RWPE1 (cell line): Measurements from ENCODE around the gene DUSP21.

Experiments used
- CTCF ChIA-PET: fragments of 350-600 bp; sonication (Branson Sonifier 250); formaldehyde crosslinking; extraction: SDS; loops from one replicate; lab custom pipeline; 2021; lab: Yijun Ruan, JAX
- POLR2A ChIA-PET: fragments of 400-600 bp; formaldehyde crosslinking; extraction: SDS; loops from one replicate; lab custom pipeline; 2020; ENCODE audit warnings: antibody characterized with exemption; ENCODE audit not compliant: low non-redundant PET; lab: Yijun Ruan, JAX
- DNase-seq: peaks from one replicate; pipeline ENCODE4 v3.0.0; 2012; ENCODE audit warnings: low spot score
- H3K27ac ChIP-seq: fragments of 450-650 bp; 2 replicates; pipeline ENCODE4 v1.5.1; 2017
- TF ChIP-seq, protein P1 (sequence below): fragments of 450-650 bp; conservative IDR thresholded peaks from 2 replicates; pipeline ENCODE4 v1.5.1; 2017; ENCODE audit warnings: low read depth, mild to moderate bottlenecking

DUSP21 gene

DNA sequence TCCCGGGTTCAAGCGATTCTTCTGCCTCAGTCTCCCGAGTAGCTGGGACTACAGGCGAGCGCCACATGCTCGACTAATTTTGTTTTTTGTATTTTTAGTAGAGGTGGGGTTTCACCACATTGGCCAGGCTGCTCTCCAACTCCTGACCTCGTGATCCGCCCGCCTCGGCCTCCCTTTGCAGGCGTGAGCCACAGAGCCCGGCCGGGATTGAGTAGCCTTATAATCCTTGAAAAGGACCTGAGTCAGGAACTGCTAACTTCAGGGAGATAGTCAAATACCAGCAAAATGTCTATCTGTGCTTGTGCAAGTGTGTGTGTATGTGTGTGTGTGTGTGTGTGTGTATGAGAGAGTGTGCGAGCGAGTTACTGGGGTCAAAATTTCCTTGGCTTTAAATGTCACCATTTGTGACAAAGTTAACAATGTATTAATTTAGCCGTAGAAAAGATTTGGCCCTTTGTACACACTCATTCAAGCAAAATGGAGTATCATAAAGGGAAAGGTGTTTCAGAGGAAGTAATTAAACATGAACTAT is 27.4 kb downstream of the DUSP21 start:
- ChIA-PET CTCF (no interaction called here), POLR2A (no interaction called here)
- TF ChIP-seq, protein P1, sequence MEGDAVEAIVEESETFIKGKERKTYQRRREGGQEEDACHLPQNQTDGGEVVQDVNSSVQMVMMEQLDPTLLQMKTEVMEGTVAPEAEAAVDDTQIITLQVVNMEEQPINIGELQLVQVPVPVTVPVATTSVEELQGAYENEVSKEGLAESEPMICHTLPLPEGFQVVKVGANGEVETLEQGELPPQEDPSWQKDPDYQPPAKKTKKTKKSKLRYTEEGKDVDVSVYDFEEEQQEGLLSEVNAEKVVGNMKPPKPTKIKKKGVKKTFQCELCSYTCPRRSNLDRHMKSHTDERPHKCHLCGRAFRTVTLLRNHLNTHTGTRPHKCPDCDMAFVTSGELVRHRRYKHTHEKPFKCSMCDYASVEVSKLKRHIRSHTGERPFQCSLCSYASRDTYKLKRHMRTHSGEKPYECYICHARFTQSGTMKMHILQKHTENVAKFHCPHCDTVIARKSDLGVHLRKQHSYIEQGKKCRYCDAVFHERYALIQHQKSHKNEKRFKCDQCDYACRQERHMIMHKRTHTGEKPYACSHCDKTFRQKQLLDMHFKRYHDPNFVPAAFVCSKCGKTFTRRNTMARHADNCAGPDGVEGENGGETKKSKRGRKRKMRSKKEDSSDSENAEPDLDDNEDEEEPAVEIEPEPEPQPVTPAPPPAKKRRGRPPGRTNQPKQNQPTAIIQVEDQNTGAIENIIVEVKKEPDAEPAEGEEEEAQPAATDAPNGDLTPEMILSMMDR: no peak
- H3K27ac ChIP-seq: no peak overlapping the region
- DNase-seq: no peak

DNA sequence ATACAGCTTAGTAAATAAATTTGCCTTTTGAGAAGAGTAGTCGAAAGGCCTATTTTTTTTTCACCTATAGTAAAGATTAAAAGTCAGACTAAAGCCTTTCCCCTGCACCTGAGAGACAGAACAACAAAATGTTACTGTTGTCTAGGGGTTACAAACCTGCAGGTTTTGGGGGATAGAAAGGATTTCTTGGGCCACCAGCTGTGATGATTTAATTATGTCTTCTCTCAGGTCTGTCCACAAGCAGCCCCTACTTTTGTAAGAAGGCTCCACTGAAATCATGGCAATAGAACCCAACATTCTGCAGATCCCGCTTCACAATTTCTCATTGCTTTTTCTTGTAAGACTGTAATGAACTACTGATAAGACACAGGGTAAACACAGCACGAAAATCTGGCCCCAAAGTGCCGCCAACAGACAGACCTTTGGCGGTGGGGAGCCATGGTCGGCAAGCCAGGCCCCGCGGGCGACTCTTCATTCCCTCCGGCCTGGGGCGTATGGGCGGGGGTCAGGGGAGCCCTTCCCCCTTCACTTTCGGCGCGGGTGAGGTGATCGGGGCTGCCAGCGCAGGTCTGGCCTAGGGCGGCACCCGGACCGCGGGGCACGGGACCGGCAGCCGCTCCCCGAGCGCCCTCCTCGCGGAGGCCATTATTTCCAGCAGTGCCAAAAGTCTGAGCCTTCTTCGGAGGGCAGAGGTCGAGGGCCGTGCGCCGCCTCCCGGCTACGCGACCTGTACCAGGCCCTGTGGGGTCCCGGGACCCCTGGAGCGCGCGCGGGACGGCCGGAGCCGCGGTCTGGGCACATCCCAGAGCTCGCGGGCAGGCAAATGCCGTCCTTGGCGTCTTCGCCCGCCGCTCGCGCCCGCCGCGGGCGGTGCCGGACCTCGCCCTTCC is 28.4 kb downstream of the DUSP21 start:
- peak overlapping the region; percentile 92 for H3K27ac ChIP-seq
- no peak for DNase-seq
- POLR2A ChIA-PET: interaction anchor here (1.0 kb wide), 1 partner anchor 78 kb away, joined by 5 read pairs; no protein-coding TSS in a partner anchor
- TF ChIP-seq, protein P1: no peak
- CTCF ChIA-PET: no interaction called here

DNA sequence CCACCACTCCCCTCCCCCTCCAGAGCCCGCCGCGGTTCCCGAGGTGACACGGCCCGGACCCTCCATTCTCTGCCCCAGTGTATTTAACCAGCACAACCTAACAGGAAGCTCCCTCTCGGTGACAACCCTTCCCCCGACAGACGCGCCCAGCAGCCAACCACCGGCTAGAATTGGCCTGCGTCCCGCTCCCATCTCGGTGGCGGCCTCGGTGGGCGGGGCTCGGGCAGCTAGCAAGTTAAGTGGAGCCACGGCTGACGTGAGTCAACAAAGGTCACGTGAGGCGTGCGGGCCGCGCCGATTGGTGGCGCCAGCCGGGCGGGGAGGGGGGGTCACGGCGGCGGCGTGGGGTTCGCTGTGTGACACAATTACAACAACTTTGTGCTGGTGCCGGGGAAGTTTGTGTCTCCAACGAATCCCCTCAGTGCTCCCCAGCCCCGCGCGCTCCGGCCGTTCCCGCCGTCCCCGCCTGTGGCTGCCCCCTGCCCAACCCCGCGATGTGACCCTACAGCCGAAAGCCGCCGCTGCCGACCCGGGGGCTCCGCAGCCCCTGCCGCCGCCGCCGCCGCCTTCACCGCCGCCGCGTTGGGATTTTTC is 29.1 kb downstream of the DUSP21 start, which contains the start of gene KDM6A:
TSS of gene KDM6A (plus strand) at position 368 of the 594 bp plus-strand sequence. CDS start 364 bp downstream, outside the sequence.
- DNase-seq: peak; percentile 94
- peak within 1 kb of the TSS; percentile 92 for H3K27ac ChIP-seq
- ChIA-PET CTCF (no interaction called here), POLR2A (interaction anchor here (1.0 kb wide), 1 partner anchor 77 kb away, joined by 5 read pairs; no protein-coding TSS in a partner anchor)
- TF ChIP-seq, protein P1: no peak

DNA sequence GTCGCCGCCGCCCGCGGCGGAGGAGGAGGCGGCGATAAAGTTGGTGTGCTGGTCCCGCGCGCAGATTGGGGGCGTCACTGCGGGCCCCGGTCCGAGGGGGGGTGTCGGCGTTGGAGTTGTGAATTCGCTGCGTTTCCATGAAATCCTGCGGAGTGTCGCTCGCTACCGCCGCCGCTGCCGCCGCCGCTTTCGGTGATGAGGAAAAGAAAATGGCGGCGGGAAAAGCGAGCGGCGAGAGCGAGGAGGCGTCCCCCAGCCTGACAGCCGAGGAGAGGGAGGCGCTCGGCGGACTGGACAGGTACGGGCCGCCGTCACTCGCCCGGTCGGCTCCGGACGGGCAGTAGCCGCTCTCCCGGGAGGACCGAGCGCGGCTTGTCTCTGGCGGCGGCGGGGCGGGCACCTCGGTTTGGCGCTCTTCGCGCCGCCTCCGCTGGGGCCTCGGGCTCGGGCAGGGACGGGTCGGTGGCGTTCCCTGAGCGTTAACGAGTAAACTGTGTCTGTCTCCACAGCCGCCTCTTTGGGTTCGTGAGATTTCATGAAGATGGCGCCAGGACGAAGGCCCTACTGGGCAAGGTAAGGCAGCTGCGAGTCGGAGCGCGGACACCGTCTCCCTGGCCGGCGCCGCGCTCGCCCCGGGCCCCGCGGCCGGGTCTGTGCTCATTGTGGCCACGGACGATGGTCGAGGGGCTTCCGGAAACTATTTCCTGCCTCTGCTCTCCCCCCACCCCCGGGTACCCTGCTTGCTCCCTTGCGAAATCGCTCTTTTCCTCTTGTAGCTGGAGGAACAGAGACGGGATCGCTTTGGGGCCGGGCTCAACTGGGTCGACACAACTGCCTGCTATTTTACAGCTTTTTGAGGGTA is 29.8 kb downstream of the DUSP21 start:
- no peak for DNase-seq
- ChIA-PET POLR2A (interaction anchor here (1.0 kb wide), 1 partner anchor 77 kb away, joined by 5 read pairs; no protein-coding TSS in a partner anchor), CTCF (no interaction called here)

DNA sequence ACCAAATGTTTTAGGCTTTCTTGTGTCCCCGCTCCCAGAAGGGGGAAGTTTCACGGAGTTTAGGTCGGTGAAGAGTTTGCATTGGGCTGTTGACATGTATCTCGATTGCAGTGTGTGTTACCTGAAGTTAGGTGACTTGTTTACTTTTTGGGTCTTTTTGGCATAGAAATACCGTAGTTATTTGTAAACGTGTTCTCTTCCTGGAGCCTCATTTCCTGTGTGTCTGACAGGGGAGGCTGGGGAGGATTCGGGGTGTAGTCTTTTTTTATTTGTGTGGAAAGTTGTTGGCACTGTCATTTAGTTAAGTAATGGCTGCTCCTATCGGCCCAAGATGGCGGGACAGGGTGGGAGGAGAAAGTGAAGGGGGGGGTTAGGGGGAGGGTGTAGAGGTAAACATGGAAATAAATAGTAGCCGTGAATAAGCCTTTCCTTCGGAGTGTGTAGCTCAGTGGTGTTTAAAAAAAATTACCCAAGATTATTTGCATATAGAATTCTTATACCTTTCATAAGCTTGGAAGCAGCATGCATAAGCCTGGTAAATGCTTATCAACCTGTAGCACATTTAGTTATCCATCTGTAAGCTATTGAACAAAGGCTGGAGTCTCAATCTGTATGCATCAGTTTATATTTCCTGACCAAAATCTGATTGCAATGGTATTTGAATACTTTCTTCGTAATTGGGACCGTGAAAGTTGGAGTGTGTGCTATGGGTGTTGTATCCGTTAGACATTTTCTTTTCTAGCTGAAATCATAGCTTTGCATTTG is 30.8 kb downstream of the DUSP21 start:
- DNase-seq: peak; percentile 46
- peak overlapping the region; percentile 92 for H3K27ac ChIP-seq
- ChIA-PET POLR2A (no interaction called here), CTCF (no interaction called here)
- TF ChIP-seq, protein P1: no peak

More for the DNA sequence above, 29.8 kb downstream of the DUSP21 start:
- H3K27ac ChIP-seq: peak overlapping the region; percentile 92
- TF ChIP-seq, protein P1: no peak
